ENCODE data around the gene SLC44A1.

The SLC44A1 gene

GRCh38 chr9:105244003-105244733 lies at the start of gene SLC44A1:
Gene SLC44A1 (plus strand): TSS chr9:105244651. CDS start chr9:105244869, 218 bp downstream.
- DNase-seq (ENCODE audit: low read depth) = peak; percentile 88

DNA sequence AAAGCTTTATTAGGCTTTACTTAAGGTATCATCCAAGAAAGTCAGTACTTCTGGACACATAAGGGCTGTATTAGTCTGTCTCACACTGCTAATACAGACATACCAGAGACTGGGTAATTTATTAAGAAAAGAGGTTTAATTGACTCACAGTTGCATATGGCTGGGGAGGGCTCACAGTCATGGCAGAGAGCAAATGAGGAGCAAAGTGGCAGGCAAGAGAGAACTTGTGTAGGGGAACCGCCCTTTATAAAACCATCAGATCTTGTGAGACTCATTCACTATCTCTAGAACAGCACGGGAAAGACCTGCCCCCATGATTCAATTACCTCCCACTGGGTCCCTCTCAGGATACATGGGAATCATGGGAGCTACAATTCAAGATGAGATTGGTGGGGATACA lies 49.2 kb upstream of the SLC44A1 start:
- no peak for DNase-seq (ENCODE audit: low read depth)

DNA sequence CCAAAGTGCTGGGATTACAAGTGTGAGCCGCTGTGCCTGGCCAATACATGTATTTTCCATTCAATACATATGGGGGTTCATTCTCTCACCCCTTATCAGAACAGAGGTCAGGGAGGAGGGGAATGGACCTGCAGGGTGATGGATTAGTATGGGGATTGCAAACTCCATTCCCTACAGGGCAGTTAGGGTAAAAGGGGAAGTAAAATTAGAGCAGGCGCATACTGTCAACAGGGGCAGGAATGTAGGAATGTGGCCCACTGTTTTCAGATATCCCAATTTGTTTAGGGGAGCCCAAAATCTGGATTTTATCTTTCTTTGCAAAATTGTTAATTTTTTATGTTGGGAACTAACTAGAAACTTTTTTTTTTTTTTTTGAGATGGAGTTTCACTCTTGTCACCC lies 46.4 kb upstream of the SLC44A1 start:
- DNase-seq (ENCODE audit: low read depth) = no peak

DNA sequence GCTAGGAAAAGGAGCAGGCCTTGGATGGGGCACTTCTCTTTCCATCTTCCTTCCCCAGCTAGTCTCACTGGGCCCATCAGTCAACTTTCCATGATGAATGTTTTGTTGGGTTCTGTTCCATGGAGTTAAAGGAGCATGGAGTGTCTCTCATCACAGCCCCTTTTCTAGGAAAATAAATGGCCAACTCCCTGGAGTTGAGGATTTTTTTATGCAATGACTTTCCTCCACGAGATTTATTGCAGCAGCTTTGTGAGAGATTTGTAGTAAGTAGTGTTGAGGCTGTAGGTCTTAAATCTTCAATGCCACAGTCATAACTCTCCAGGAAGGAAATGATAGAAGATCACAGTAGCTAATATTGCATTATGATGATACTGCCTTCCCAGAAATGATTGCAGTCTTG lies 45.6 kb upstream of the SLC44A1 start:
- no peak for DNase-seq (ENCODE audit: low read depth)

GRCh38 chr9:105204416-105204815 lies 40.0 kb upstream of the SLC44A1 start:
- DNase-seq (ENCODE audit: low read depth) = no peak

GRCh38 chr9:105205787-105206495 lies 38.5 kb upstream of the SLC44A1 start:
- no peak for DNase-seq (ENCODE audit: low read depth)

DNA sequence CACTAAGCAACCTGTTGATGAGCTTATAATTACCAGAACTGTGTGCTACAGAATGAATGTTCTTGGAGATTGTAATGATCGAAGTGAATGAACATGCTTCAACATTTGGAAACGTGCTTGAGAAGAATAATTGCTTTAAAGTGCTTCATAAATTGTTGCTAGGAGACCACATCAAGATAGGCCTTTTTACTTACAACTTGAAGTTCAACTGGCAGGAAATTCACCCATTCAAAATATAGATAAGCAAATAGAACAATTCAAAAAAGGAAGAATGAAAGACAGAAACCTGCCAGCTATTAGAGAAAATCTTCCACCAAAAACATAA lies 38.0 kb upstream of the SLC44A1 start:
- no peak for DNase-seq (ENCODE audit: low read depth)

DNA sequence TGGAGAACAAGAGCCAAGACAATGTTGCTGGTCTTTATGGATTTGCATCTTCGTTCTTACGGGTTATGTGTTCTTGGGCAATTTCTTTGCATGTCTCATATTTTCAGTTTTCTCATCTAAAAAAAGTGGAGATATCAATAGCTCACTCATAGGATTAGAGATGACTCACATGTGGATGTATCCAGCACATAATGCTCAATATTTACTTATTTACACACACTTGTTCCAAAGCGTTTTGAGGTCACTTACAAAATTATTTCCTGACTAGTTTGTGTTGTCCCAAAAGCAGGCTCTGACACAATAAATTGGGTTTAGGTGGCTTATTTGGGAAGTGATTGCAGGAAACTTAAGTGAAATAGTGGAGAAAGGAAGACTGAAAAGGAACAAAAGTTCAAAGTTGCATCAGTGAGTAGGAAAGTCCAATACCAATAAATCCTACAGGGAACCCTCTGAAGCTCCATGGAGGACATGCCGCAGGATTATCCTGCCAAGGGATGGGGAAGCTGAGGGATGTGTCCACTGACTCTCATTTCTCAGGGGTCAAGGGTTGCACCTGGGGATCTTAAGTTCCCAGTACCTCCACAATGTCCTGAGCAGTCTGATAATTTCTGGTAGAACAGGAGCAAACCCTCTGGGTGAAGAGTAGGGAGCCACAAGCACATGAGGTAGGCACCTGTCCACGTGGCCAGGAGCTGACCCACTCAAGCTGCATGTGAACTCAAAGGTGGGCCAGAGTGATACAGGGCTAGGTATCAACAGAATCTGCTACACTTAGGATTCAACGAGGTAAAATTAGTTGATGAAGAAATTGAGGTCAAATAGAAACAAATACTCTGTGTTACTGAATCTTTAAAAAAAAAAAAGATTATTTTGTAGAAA lies 37.4 kb upstream of the SLC44A1 start:
- no peak for DNase-seq (ENCODE audit: low read depth)

- DNase-seq (ENCODE audit: low read depth) = no peak
Observed at GRCh38 chr9:105216440-105217178, 27.8 kb upstream of the SLC44A1 start.

- DNase-seq (ENCODE audit: low read depth) = no peak
Observed at GRCh38 chr9:105218673-105219072, 25.8 kb upstream of the SLC44A1 start.

GRCh38 chr9:105219291-105219805 lies 25.1 kb upstream of the SLC44A1 start:
- no peak for DNase-seq (ENCODE audit: low read depth)

- no peak for DNase-seq (ENCODE audit: low read depth)
Observed at GRCh38 chr9:105220451-105220850, 24.0 kb upstream of the SLC44A1 start.

DNA sequence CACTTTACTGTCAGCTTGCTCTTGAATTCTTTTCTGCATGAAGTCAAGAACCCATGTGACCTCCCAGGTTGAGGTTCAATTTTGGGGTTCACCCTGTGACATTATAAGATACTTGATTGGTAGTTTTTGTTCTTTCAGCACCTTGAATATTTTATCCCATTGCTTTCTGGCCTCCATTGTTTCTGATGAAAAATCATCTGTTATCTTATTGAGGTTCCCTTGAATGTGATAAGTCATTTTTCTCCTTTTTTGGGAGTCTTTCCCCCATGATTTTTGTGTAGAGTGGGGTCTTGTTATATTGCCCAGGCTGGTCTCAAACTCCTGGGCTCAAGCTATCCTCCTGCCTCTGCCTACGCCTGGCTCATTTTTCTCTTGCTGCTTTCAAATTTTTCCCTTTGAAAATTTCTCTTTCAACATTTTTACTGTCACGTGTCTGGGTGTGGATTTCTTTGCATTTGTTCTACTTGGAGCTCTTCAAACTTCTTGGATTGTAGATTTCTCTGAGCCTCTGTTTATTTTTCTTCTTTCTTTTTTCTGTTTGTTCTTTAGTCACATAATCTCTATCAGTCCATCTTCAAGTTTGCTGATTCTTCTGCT lies 20.8 kb upstream of the SLC44A1 start:
- DNase-seq (ENCODE audit: low read depth) = no peak

DNA sequence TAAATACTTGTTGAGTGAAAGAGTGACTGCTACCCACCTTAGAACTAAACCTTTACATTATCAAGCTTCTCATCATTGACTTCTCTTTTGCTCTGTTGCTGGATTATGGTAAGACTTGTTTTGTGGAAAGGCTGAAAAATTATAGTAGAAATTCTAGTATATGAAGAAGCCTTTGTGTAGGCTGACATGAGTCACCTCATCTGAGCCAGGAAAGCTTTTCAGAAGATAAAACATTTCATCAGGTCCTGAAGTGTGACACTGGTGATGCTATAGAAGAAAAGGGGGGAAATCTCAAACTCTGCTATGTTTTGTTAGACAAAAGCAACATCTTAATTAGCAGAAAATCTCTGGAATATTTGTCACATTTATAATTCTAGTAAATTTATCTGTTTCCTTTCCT lies 18.4 kb upstream of the SLC44A1 start:
- no peak for DNase-seq (ENCODE audit: low read depth)

DNA sequence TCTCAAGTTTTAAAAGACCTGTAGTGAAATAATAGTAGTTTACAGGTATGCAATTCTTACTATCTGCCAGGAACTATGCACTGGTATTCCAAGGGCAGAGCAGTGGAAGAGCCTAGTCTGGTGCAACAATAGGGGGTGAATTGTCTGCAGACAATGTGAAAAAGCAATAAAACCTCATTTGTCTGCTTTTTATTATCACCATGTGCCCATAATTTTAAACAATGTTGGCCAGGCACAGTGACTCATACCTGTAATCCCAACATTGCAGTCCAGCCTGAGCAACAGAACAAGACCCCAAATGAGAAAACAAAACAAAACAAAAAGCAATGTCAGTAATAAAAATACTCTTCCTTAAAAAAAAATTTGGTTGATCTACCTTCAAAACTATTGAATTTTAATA lies 12.2 kb upstream of the SLC44A1 start:
- no peak for DNase-seq (ENCODE audit: low read depth)

- DNase-seq (ENCODE audit: low read depth) = no peak
Observed at GRCh38 chr9:105233873-105234272, 10.6 kb upstream of the SLC44A1 start.

GRCh38 chr9:105236261-105236660 lies 8.2 kb upstream of the SLC44A1 start:
- no peak for DNase-seq (ENCODE audit: low read depth)

- no peak for DNase-seq (ENCODE audit: low read depth)
Observed at GRCh38 chr9:105237246-105237645, 7.2 kb upstream of the SLC44A1 start.

GRCh38 chr9:105238302-105238701 lies 6.1 kb upstream of the SLC44A1 start:
- no peak for DNase-seq (ENCODE audit: low read depth)

DNA sequence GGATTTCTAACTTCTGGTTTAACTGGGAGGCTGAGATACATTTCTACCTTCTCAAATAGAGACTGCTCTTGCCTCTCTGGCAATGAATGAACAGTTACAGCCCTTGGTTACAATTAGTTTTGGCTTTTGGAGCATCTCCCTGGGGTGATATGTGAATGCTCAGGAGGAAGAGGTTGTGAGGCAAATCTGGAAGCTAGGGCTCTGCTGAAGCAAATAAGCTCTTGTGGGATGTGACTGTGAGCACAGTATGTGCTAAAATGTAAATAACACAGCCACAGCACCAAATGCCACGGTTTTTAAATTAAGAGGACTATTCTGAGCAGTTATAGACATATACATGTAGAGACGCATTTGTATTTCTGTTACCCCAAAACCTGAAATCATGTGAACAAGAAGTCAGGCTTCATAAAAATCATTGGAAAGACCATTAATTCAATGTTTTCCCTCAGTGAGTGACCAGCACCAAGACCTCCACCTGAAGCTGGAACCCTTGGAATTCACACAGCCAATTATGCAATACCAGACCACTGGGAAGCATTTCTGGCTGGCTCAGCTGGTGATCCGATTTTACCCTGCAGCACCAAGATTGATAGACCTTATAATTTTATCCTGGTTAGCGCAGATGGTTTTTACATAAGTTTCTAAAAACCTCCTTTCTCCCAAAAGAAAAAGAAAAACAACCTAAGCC lies 3.0 kb upstream of the SLC44A1 start:
- no peak for DNase-seq (ENCODE audit: low read depth)

- DNase-seq (ENCODE audit: low read depth) = no peak
Observed at GRCh38 chr9:105242062-105242461, 2.4 kb upstream of the SLC44A1 start.

Measured in activated T-cell treated with anti-CD3 and anti-CD28 coated beads for 1 hour (primary cell).